AG04449 (cell line): Measurements from ENCODE around the gene CCDC167.

ENCODE experiments used
- CTCF ChIA-PET: fragments of 350-600 bp; formaldehyde crosslinking; extraction: SDS; loops from one replicate; lab custom pipeline; 2021; ENCODE audit warnings: antibody characterized with exemption; lab: Yijun Ruan, JAX
- POLR2A ChIA-PET: fragments of 400-600, 350-600 bp; formaldehyde crosslinking; extraction: SDS; loops from one replicate; lab custom pipeline; 2020; ENCODE audit warnings: antibody characterized with exemption, inconsistent platforms; lab: Yijun Ruan, JAX
- DNase-seq: peaks from one replicate; pipeline ENCODE4 v3.0.0-alpha.2; 2010; ENCODE audit warnings: low read depth, low spot score
- H3K4me3 ChIP-seq: 2 replicates; pipeline ENCODE4 v1.5.1; 2011; ENCODE audit warnings: low read depth, mild to moderate bottlenecking, control low read depth, low read length
- CTCF ChIP-seq: IDR thresholded peaks from one replicate; pipeline ENCODE4 v1.5.1; 2011; ENCODE audit warnings: mild to moderate bottlenecking, moderate library complexity, low read length, control low read depth, inconsistent platforms; ENCODE audit not compliant: insufficient read depth; ENCODE audit errors: missing control alignments

Gene CCDC167

GRCh38 chr6:37485291-37485702 is 14.4 kb downstream of the CCDC167 start:
- ChIA-PET CTCF (interaction anchor here (0.7 to 9.7 kb wide), 14 partner anchors 12 to 242 kb away, joined by 3 to 103 read pairs (median 3); partner anchors contain the start of gene CCDC167), POLR2A (interaction anchor here (0.7 kb wide), 1 partner anchor 9 kb away, joined by 3 read pairs; no protein-coding TSS in a partner anchor)
- no peak overlapping the region for H3K4me3 ChIP-seq
- no peak for DNase-seq
- peak; percentile 6 for TF ChIP-seq CTCF

- H3K4me3 ChIP-seq: no peak overlapping the region
- TF ChIP-seq CTCF: no peak
- no peak for DNase-seq
- CTCF ChIA-PET: interaction anchor here (0.7 to 9.7 kb wide), 14 partner anchors 12 to 243 kb away, joined by 3 to 103 read pairs (median 4); partner anchors contain the start of gene CCDC167
- POLR2A ChIA-PET: interaction anchor here (0.7 kb wide), 1 partner anchor 9 kb away, joined by 3 read pairs; no protein-coding TSS in a partner anchor
These were observed 14.9 kb downstream of the CCDC167 start for GRCh38 chr6:37484786-37485170.

- CTCF ChIA-PET: interaction anchor here (0.7 to 9.7 kb wide), 14 partner anchors 11 to 210 kb away, joined by 3 to 103 read pairs (median 4); partner anchors contain the start of gene CCDC167
- DNase-seq: no peak
- POLR2A ChIA-PET: interaction anchor here (0.7 kb wide), 1 partner anchor 10 kb away, joined by 3 read pairs; no protein-coding TSS in a partner anchor
These were observed 15.5 kb downstream of the CCDC167 start for GRCh38 chr6:37483917-37484785.

GRCh38 chr6:37483252-37483901 is 16.3 kb downstream of the CCDC167 start:
- no peak for DNase-seq
- CTCF ChIA-PET: interaction anchor here (0.8 to 9.7 kb wide), 6 partner anchors 9 to 207 kb away, joined by 3 to 103 read pairs (median 8); no protein-coding TSS in a partner anchor
- TF ChIP-seq CTCF: no peak
- POLR2A ChIA-PET: no interaction called here
- H3K4me3 ChIP-seq: no peak overlapping the region

More at GRCh38 chr6:37483917-37484785, 15.5 kb downstream of the CCDC167 start:
- H3K4me3 ChIP-seq: no peak overlapping the region
- TF ChIP-seq CTCF: peak; percentile 98

- ChIA-PET POLR2A (no interaction called here), CTCF (interaction anchor here (1.0 to 9.7 kb wide), 5 partner anchors 10 to 207 kb away, joined by 3 to 103 read pairs (median 9); no protein-coding TSS in a partner anchor)
- H3K4me3 ChIP-seq: no peak overlapping the region
- TF ChIP-seq CTCF: no peak
- no peak for DNase-seq
These were observed 17.0 kb downstream of the CCDC167 start for GRCh38 chr6:37482606-37483251.
